HG02623 (cell line): Measurements from ENCODE around the gene CASP2.
"Not testable (repeated sequence)": the region's sequence is repeated elsewhere in the genome, so short reads cannot be mapped to it uniquely, and the experiment has no call there.

Source experiments
- ATAC-seq: cut with Tn5 transposase; IDR thresholded peaks from one replicate; pipeline ENCODE4 v1.9.1; 2021; ENCODE audit warnings: moderate library complexity; ENCODE audit not compliant: unreplicated experiment

The CASP2 gene

DNA sequence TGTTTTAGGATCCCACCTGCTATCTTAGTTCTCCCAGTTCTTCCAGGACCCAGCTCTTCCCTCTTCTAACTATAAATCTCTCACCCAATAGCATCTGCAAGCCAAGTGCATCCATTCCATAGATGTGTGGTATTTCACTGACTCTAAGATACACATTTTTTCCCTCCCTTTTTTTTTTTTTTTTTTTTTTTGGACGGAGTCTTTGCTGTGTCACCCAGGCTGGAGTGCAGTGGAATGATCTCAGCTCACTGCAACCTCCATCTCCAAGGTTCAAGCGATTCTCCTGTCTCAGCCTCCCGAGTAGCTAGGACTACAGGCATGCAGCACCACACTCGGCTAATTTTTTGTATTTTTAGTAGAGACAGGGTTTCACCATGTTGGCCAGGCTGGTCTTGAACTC is 1.7 kb downstream of the CASP2 start:
- not testable (repeated sequence) for ATAC-seq

DNA sequence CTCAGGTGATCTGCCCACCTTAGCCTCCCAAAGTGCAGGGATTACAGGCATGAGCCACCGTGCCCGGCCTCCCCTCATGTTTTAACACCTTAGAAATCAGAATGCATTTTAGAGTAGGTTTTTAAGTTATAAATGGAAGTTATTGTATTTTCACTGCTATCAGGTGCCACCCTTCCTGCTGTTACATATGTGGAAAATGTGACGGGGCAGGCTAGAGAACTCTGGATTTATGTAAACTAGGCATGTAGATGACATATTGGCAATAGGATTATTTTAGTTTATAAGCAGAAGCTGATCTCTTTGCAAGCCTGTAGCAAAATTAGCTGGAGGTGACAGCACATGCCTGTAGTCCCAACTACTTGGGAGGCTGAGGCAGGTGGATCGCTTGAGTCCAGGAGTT is 2.1 kb downstream of the CASP2 start:
- no peak for ATAC-seq

DNA sequence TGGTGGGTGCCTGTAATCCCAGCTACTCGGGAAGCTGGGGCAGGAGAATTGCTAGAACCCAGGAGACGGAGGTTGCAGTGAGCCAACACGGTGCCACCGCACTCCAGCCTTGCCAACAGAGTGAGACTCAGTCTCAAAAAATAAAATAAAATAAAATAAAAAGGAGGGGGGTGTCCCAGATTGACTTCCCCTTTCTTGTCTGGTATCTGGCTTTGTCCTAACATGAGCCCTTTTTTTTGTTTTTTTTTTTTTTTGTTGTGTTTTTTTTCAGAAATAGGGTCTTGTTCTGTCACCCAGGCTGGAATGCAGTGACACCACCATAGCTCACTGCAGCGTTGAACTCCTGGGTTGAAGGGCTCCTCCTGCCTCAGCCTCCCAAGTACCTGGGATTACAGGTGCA is 4.7 kb downstream of the CASP2 start:
- ATAC-seq = no peak

DNA sequence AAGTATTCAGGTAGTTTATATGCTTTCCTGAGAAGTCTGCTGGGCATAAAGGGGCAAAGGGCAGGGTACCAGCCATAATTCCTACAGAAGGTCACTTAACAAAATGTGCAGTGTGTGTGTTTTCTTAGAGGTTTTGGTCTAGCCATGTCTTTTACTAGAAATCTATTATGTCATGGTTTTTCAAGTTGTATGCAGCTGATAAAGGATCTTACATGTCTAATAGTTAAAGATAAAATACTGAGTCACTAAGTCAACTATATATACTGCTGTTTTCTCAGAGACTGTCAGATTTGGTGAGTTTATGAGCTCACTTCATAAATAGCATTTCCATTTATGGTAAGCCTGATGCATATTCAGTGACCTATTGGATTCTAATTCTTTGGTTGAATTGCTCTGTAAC is 7.7 kb downstream of the CASP2 start:
- no peak for ATAC-seq

DNA sequence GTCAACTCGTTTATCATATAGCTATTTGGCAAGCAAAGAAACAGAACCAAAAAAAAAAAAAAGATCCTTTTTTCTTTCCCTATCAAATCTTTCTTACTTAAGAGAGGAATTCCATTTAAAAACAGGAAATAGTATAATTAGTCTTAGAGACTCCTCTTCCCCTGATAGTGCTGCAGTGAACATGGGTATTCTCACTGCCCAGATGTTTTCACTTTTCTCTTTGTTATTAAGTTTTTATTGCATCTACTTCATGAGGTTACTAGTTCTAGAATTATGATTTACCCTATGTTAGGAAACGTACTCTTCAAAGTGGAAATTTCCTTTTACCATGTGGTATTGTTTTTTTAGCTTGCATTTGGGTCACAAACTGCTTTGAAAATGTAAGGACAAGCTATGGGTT is 8.5 kb downstream of the CASP2 start:
- no peak for ATAC-seq

DNA sequence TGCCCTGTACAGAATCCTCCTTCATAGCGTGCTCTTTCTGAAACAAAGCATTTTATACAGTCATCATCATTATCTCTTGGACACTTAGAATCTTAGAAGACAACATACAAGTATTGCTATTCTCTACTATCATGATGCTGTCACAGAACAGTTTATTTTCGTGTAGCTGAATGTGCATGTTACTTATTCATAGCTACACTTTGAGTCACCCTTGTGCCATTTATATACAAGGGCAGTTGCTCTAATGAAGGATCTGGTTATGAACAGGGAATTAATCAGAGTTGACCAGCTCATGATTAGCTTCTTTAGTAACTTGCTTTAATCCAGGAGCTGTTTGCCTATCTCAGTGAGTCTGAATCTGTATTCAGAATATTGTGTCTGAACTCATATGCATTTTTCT is 11.2 kb downstream of the CASP2 start:
- ATAC-seq = no peak

DNA sequence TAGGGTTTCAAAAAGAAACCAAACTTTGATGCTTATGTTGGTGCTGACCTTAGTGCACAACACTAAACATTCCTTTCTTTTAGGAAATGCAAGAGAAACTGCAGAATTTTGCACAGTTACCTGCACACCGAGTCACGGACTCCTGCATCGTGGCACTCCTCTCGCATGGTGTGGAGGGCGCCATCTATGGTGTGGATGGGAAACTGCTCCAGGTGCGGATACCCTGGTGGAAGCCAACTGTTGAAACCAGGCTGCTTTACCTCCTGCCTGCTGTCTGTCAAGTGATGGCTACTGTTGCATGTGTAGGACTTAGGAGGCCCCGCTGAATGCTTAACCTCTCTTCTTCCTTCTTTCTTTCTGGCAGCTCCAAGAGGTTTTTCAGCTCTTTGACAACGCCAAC is 11.7 kb downstream of the CASP2 start:
- no peak for ATAC-seq

DNA sequence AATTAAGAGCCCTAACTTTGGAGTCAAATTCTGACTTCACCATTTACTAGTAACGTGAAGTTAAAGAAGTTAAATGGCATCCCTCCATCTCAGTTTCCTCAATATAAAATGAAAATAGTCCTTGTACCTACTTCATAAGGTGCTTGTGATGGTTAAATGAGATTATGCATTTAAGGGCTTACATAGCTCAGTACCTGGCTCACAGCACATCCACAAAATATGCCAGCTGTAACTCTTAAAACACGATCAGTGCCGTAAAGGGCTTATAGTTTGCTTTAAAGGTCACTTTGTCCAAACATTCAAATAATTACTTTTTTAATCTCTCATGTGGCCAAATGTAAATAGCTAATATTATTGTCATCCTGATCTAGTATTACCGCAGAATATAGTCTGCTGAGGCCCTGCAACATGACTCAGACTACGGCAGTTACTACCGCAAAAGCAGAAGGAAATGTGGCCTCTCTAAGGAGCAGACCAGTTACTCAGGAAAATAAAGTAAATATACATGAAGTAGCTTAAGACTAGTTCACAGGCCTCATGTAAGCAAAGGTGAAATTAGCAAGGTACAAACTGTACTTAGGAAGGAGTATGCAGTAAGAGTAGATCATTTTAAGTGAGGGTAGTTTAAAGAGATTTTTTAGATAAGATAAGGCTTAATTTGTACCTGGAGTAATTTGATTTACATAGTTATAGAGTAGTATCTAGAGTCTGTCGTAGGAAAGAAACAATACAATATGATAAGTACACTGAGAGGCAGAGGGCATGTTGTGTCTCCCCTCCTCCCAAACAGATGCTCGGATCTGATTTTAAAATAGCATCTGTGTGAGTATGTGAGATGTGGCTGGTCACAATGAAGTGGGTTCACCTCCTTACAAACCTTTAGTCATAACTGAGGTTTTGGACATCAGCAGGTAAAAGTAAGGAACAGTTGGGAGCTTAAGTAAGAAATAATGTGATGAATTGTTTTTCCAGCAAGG is 13.1 kb downstream of the CASP2 start:
- no peak for ATAC-seq

DNA sequence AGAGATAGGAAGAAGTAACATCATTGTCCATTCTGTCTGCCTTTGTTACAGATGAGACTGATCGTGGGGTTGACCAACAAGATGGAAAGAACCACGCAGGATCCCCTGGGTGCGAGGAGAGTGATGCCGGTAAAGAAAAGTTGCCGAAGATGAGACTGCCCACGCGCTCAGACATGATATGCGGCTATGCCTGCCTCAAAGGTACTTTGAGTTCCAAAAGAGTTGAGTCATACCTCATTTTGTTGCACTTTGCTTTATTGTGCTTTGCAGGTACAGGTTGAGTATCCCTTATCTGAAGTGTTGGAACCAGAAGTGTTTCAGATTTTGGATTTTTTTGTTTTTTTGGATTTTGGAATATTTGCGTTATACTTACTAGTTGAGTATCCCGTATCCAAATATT is 15.6 kb downstream of the CASP2 start:
- no peak for ATAC-seq

DNA sequence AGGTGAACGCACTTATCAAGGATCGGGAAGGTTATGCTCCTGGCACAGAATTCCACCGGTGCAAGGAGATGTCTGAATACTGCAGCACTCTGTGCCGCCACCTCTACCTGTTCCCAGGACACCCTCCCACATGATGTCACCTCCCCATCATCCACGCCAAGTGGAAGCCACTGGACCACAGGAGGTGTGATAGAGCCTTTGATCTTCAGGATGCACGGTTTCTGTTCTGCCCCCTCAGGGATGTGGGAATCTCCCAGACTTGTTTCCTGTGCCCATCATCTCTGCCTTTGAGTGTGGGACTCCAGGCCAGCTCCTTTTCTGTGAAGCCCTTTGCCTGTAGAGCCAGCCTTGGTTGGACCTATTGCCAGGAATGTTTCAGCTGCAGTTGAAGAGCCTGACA is 16.8 kb downstream of the CASP2 start:
- ATAC-seq = no peak

DNA sequence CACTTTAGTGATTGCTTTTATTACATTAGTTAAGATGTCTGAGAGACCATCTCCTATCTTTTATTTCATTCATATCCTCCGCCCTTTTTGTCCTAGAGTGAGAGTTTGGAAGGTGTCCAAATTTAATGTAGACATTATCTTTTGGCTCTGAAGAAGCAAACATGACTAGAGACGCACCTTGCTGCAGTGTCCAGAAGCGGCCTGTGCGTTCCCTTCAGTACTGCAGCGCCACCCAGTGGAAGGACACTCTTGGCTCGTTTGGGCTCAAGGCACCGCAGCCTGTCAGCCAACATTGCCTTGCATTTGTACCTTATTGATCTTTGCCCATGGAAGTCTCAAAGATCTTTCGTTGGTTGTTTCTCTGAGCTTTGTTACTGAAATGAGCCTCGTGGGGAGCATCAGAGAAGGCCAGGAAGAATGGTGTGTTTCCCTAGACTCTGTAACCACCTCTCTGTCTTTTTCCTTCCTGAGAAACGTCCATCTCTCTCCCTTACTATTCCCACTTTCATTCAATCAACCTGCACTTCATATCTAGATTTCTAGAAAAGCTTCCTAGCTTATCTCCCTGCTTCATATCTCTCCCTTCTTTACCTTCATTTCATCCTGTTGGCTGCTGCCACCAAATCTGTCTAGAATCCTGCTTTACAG is 17.4 kb downstream of the CASP2 start:
- ATAC-seq = no peak

DNA sequence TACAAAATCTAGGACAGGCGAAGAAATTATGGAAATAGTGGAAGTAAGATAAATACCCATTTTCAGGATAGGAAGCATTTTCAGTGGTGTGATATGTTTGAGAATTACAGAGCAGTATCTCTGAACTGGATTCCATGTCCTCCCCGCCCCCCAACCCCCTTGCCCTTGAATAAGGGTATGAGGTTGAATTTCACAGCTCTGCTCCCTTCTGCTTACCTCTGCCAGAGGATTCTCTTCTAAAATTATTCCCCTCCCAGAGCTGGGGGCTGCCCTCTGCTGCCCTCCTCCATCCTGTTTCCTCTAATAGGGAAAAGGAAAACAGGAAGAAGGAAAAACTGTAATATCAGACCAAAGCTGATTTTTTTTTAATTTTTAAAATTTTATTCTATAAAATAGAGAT is 20.5 kb downstream of the CASP2 start:
- ATAC-seq = no peak

DNA sequence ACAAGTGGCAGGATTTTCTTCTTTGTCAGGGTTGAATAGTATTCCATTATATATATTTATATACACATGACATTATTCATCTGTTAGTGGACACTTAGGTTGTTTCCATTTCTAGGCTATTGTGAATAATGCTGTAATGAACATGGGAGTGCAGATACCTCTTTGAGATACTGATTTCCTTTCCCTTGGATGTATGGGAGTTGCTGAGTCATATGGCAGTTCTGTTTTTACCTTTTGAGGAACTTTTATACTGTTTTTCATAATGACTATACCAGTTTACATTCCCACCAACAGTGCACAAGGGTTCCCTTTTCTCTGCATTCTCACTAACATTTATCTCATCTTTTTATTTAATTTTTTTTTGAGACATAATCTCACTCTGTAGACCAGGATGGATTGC is 26.0 kb downstream of the CASP2 start:
- no peak for ATAC-seq

DNA sequence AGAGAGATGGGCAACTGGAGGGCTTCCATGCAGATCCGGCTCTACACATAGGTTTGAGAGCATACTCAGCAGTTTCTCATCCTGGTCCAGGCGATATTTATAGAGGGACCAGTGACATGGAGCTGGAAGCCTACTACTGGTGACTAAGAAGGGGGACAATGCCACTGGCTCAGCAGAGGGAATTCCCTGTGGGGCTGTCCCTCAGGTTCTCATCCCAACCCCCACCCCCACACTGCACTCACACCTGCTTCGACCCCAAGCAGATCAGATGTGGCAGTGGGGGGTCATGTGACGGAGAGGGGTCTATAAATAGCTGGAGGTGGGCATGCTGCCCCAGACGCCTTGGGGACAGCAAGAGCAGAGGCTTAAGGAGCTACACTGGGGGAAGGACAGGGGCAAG is 27.6 kb downstream of the CASP2 start, which contains the start of gene CLCN1:
TSS of gene CLCN1 (plus strand) at position 336 of the 400 bp plus-strand sequence. CDS start 102 bp downstream, outside the sequence.
- no peak for ATAC-seq

DNA sequence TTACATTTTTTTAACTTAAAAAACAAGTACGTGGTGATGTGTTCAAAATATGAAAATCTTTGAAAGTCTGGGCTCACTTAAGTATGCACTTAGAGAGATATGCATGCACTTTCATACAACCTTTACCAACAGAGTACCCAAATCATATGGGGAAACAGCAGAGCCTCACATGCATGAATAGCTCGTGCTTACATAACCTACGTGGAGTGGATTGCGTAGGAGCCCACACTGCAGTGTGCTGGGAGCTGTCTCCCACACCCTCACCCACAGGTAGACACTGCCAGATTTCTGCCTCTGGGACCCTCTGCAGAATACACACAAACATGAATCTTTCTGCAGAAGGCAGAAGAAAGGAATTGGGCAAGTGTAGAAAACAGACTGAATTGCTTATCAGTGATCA is 28.3 kb downstream of the CASP2 start:
- ATAC-seq = no peak

DNA sequence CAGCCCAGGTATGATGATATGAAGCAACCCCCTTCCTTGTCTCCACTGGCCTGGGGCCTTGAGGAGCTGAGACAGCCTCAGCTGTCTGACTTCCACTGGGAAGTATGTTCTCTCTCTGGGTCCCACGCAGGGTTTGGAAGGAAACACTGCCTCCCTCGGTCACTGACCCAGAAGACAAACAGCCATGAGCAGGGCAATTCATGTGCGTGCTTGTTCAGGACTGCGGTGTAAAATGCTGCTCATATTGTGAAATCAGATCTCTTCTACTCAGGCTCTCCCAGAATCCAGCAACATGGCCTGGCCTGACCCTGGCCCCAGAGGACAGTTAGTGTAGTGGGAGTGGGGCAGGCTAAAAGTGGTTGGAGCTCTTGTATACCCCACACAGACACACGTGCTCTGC is 30.5 kb downstream of the CASP2 start:
- no peak for ATAC-seq

DNA sequence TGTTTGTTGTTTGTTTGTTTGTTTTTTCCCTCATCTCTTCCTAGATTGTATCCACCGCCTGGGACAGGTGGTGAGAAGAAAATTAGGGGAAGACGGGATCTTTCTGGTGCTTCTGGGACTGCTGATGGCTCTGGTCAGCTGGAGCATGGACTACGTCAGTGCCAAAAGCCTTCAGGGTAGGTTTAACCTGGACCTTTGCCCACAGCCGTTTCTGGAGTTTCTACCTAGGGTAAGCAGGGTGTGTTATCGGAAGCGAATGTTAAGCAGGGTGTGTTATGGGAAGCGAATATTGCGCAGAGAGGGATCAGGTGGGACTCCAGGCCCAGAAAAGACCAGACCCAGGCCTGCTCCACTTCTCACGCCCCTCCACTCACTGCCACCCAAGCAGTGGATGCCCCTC is 32.5 kb downstream of the CASP2 start:
- ATAC-seq = no peak

DNA sequence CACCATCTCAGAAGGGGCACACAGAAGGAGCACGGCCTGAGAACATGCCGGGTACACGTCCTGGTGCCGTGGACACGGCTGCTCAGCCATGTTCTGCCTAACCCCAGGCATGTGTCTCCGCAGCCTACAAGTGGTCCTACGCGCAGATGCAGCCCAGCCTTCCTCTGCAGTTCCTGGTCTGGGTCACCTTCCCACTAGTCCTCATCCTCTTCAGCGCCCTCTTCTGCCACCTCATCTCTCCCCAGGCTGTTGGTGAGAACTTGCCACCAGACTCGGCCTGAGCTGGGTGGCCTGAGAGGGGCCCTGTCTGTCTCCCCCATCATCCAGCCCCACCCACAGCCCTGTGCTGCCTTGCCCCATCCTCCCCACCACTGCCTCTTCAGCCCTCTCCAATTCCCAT is 33.1 kb downstream of the CASP2 start:
- ATAC-seq = no peak

DNA sequence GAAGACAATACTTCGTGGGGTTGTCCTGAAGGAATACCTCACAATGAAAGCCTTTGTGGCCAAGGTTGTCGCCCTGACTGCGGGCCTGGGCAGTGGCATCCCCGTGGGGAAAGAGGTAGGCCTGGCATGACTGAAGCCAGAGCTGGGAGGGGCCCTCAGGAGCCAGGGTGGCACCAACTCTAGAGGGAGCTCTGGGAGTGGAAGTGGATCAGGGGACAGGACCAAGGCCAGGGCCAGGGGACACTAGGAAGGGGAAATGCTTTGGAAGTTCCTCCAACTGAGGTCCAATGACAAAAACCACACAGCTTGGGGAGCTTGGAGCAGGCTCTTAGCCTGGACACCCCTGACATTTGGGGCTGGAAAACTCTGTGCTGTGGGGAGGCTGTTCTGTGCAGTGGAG is 33.6 kb downstream of the CASP2 start:
- no peak for ATAC-seq

DNA sequence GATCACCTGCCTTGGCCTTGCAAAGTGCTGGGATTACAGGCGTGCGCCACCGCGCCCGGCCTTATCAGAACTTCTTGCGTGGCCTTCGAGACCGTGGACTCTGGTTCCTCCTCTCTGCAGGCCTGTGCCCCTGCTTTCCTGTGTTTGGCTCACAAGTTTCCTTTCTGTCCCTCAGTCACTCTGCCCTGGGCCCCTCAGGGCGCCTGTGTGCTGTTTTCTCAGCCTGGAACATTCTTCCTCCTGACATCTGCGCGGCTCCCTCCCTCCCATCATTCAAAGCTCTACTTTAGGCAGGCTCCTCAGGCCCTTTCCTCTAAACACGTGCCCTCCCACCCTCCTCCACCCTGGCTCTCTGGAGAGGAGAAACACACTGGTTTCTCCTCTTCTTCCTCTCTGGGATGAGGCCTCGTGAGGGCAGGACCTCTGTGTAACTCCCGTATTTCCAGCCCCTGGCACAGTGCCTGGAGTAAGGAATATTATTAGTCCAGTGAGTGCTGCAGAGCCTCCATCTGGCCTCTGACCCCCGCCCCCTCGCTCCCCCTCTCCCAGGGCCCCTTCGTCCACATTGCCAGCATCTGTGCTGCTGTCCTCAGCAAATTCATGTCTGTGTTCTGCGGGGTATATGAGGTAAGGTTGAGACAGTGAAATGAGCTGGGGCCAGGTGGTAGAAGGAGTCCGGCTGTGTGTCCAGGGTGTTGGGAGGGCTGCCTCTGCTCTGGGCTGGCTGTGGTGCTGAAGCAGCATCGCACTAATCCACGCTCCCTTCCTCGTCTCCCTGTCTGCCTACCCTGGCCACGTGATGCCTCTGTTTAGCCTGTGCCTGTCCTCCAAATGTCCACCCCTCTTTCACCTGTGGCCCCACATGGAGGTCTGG is 34.8 kb downstream of the CASP2 start:
- no peak for ATAC-seq

DNA sequence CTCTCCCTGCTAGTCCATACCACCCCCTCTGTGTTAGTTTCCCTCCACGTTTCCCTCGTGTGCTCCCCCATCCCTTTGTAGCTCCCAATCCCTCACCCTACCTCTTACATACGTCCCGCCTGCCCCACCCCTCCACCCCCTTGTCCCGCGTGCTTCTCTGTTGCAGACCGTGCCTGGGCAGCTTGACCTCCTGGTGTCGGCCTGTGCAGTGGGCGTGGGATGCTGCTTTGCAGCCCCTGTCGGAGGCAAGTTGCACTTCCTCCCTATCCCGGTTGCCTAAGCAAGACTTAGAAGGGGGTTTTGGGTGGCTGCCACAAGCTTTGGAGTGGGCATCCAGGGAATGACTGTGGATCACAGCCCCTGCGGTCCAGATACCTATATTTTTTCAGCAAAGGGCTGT is 35.5 kb downstream of the CASP2 start:
- no peak for ATAC-seq
